Activated T-helper 1 cell treated with anti-CD3 and anti-CD28 coated beads, Interleukin-2, amount 50 U/mL, for 16 hours (primary cell): Measurements from ENCODE around the gene PRKAR2A.
"Not testable (repeated sequence)": the region's sequence is repeated elsewhere in the genome, so short reads cannot be mapped to it uniquely, and the experiment has no call there.

ENCODE experiments used
- DNase-seq, 2 donors: peaks; one replicate each; pipeline ENCODE4 v3.0.0-alpha.2; 2020; ENCODE audit warnings: low read depth in 1 of 2, low spot score in 1 of 2

The PRKAR2A gene

GRCh38 chr3:48733752-48734518, 113.7 kb downstream of the PRKAR2A start:
- not testable (repeated sequence) for DNase-seq

DNA sequence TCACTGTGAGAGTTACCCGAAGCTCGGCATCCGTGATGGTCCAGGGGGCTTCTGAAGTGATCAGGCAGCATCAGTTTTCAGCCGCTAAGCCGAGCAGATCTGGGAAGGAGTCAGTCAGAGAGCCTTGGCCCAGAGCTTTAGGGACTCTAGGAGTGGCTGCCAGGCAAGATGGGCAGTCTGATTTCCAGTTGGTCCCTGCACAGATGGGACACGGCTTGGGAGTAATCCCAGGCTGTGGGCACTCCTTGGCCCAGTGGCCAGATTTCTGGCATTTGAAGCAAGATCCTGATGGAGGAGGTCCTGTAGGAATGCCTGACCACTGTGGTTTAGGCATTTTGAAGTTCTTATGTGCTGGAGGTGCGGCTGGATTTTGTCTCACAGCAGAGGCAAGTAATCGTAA, 120.2 kb downstream of the PRKAR2A start:
- no peak for DNase-seq

GRCh38 chr3:48725185-48725855, 122.4 kb downstream of the PRKAR2A start:
- DNase-seq: not testable (repeated sequence)

GRCh38 chr3:48723725-48724124, 123.9 kb downstream of the PRKAR2A start:
- DNase-seq: no peak

DNA sequence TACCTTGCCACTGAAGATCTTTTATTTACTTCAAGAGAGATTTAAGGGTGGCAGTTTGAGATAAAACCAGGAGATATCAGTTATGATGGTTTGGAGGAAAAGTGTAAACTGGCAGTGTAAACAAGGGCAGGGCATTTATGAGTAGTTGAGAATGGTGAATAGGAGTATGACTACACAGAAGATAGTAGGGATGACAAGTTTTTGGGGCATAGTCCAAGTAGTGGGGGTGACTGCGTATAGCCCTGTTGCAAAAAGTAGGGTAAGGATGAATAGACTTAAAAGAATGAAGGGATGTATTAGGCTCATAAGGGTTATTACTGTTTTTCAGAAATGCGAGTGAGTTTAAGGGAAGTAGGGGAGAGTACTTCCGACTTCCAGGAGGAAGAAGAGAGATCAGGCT, 124.4 kb downstream of the PRKAR2A start:
- not testable (repeated sequence) for DNase-seq

DNA sequence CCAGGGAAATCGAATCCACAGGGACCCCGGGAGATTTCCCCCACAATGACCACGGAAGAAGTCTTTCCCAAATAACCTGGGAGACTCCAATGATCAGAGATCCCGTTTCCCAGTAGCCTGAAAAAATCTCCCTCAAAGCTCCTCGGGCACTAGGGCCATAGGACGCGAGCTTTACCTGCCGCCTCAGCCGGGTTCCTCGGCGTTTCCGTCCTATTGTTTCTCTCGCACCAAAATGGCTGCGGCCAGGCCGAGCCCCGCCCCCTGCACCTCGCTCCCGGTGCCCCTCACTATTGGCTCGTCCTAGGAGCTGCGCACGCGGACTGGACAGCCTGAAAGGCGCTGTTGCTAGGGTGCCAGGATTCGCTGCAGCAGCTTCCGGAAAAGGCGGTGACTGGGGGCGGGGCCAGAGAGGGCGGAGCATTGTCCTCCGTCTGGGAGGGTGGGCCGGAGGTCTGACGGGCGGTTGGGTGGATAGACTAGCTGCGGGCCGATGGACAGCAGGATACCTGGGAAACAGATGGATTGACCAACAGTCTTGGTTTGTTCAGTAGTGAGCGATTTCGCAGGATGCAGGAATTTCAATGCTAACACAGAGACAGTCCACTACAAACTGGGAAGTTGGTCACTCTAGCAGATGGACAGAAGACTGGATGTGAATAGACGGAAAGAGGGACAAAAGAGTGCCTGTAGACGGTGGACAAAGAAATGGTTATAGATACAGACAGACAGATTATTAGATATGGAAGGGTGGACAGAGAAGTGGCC, 130.5 kb downstream of the PRKAR2A start, which contains the start of gene IP6K2:
Gene IP6K2 (minus strand): TSS at position 240 of the 765 bp plus-strand sequence. CDS start 21,930 bp downstream, outside the sequence.
- DNase-seq: peak; percentile 97 to 100

GRCh38 chr3:48716508-48716981, 131.1 kb downstream of the PRKAR2A start:
- DNase-seq: no peak

- no peak for DNase-seq
Measured at GRCh38 chr3:48715174-48715800, 132.4 kb downstream of the PRKAR2A start.

GRCh38 chr3:48711727-48712126, 135.9 kb downstream of the PRKAR2A start:
- DNase-seq: no peak

- no peak for DNase-seq
Measured at GRCh38 chr3:48709051-48709461, 138.6 kb downstream of the PRKAR2A start.

- DNase-seq: no peak
Measured at GRCh38 chr3:48708481-48708889, 139.2 kb downstream of the PRKAR2A start.

DNA sequence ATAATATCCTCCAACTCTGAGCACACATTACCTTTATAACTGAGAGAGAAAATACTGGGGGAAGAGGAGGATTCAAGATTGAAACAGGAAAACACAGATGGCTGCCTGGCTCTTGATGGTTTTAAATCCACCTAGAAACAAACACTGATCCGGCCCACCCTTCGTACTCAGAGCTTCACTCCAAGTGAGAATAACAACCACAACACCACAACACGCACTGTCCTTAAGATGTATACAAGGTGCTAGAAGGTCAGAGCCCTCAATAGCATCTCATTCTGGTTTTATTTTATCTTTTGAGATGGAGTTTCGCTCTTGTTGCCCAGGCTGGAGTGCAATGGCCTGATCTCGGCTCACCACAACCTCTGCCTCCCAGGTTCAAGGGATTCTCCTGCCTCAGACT, 140.5 kb downstream of the PRKAR2A start:
- DNase-seq: no peak

DNA sequence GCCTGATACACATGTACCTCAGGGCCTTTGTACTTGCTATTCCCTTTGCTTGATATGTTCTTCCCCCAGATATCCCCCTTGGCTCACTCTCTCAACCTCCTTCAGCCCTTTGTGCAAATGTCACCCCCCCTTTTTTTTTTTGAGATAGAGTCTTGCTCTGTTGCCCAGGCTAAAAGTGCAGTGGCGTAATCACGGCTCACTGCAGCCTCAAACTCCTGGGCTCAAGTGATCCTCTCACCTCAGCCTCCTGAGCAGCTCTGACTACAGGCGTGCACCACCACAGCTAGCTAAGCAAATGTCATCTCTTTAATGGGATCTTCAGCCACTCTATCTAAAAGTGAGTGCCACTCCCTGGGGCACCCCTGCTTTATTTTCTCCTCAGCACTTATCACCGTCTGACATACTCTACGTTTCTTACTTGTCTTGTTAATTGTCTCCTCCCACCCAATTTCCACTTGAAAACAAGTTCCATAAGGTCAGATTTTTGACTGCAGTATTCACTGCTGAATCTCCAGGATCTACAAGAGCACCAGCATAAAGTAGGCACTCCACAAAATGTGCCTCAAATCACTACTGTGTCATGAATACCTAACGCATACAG, 145.3 kb downstream of the PRKAR2A start:
- no peak for DNase-seq

DNA sequence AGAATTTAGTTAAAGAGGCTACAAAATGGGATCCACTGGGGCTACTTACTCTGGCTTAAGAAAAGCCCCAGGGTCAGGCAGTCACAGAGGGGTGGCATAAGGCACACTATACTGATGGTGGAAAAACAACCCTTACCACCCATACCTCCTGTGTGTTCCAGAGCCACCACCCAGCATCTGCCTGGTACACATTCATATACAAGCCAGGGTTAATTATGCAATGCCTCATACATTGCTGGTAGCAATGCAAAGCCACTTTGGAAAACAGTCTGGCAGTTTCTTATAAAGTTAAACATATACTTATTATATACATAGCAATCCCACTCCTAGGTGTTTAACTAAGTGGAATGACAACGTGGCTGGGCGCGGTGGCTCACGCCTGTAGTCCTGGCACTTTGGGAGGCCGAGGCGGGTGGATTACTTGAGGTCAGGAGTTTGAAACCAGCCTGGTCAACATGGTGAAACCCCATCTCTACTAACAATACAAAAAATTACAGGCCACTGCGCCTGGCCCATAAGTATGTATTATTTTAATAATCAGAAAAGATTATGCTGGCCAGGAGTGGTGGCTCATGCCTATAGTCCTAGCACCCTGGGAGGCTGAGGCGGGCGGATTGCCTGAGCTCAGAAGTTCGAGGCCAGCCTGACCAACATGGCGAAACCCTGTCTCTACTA, 146.8 kb downstream of the PRKAR2A start:
- DNase-seq: no peak

DNA sequence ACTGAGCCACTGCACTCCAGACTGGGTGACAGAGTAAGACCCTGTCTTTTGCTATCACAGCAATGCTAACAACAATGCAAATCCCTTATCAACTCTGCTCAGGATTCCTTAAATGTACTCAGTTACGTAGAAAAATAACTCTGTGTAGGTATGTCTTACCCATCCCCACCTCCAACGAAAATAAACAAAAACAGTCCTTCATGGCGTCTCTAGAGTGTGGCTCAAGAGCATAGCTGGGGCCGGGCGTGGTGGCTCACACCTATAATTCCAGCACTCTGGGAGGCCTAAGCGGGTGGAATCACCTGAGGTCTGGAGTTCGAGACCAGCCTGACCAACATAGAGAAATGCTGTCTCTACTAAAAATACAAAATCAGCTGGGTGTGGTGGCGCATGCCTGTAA, 148.8 kb downstream of the PRKAR2A start:
- DNase-seq: no peak

- no peak for DNase-seq
Measured at GRCh38 chr3:48697952-48698351, 149.7 kb downstream of the PRKAR2A start.

DNA sequence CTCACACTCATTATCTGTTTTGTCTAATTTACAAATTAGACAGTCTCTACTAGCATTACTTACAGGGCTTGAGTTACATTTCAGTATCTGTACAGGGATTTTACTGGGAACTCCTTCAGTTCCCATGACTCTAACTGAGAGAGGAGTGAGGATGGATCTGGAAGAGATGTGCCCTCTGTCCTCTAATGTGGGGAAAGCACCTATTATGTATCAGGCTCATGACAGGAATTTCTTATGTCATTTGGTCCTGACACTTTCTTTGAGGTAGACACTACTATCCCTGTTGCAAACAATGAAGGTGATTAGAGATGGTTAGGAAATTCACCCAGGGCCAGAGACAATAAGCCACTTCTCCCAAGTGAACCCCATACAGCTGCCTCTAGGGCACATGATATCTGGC, 151.1 kb downstream of the PRKAR2A start:
- no peak for DNase-seq
